Measurements from ENCODE around the gene OSTM1. TPM values are rescaled to one million over a fixed set of nuclear protein-coding genes. Genes with fewer than 3 reads are reported as not detected.

The OSTM1 gene
- total RNA-seq, 1 experiment from 2014 or later = 277 TPM

DNA sequence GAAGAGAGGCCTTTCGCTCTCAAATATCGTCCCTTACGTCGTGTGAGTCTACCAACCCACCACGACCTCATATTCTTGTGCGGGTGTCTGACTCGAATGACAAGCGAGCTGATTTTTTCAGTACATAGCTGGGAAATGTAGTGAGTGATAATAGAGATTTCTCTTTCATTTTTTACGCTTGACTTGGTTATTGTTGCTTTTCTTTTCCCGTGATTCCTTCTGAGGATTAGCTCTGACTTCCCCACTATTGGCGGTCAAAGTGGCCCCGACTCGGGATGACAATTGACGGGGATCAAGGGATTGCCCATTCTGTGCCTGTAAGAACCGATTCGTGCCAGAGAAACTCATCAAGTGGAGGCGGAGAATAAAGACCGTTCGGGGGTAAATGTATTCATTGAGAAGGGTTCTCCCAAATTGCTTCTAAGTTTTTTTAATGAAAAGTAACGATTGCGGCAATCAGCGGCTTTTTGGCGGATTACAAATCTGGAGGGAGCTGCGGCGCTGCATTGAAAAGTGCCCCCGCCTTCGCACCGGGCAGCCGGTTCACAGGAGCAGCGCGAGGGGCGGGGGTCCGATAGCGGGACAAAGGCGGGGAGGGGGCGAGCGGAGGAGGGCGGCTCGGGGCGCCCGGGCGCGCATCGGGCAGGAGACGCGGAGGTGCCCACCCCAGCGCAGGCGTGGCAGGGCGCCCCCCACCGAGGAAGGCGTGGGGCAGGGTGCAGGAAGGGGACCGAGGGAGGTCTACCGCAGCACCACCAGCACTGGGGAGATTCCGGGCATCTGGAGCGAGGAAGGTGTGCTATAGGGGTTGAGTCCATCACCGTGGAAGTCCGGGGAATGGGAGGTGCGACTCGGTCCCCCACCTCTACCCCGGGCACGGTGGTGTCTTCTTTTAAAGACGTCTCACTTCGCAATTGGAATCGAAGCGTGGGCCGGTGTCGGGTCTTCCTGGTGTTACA, 44.5 kb upstream of the OSTM1 start:
- DNase-seq (ENCODE audit: low read depth, low spot score) = no peak
- Histone ChIP-seq H3K9me3 (ENCODE audit: control insufficient read depth, insufficient read depth, low read depth, low read length) (no peaks in the 10 kb centered on the region), H3K4me3 (ENCODE audit: low read depth in 2 of 2, low read length in 2 of 2) (peak overlapping the region in 1 of 2 experiments; percentile 1; a peak in 2 of 4 replicates), H3K27ac (ENCODE audit: low read length) (no peak overlapping the region), H3K36me3 (ENCODE audit: control insufficient read depth, insufficient read depth, low read length) (no peaks in the 10 kb centered on the region), H3K4me1 (ENCODE audit: control insufficient read depth, insufficient read depth, low read length) (peaks cover 13% of the 10 kb centered on the region), H3K27me3 (ENCODE audit: control insufficient read depth, insufficient read depth, low read length) (peaks cover 16% of the 10 kb centered on the region)
- ChIA-PET POLR2A (no interaction called here), CTCF (no interaction called here)
- intact Hi-C loops (cut with micrococcal nuclease; ENCODE audit: unreplicated experiment) (loop anchor here (10.0 kb wide), 1 partner anchor 116 kb away; no protein-coding TSS in a partner anchor), in situ Hi-C loops (cut with HindIII; ENCODE audit: low pct_unique_long_range_greater_than_20kb, low sequenced_read_pairs) (no loop called here)
- no TSS peak for BruUV-seq (replicated peaks)
- TF ChIP-seq SIN3A (IDR thresholded peaks at IDR 0.05; ENCODE audit: borderline replicate concordance, insufficient read depth, low read depth, low read length) = no peak
- TF ChIP-seq TCF7L2 (IDR thresholded peaks at IDR 0.05; ENCODE audit: low read depth, low read length) = no peak
- TF ChIP-seq, protein P1, sequence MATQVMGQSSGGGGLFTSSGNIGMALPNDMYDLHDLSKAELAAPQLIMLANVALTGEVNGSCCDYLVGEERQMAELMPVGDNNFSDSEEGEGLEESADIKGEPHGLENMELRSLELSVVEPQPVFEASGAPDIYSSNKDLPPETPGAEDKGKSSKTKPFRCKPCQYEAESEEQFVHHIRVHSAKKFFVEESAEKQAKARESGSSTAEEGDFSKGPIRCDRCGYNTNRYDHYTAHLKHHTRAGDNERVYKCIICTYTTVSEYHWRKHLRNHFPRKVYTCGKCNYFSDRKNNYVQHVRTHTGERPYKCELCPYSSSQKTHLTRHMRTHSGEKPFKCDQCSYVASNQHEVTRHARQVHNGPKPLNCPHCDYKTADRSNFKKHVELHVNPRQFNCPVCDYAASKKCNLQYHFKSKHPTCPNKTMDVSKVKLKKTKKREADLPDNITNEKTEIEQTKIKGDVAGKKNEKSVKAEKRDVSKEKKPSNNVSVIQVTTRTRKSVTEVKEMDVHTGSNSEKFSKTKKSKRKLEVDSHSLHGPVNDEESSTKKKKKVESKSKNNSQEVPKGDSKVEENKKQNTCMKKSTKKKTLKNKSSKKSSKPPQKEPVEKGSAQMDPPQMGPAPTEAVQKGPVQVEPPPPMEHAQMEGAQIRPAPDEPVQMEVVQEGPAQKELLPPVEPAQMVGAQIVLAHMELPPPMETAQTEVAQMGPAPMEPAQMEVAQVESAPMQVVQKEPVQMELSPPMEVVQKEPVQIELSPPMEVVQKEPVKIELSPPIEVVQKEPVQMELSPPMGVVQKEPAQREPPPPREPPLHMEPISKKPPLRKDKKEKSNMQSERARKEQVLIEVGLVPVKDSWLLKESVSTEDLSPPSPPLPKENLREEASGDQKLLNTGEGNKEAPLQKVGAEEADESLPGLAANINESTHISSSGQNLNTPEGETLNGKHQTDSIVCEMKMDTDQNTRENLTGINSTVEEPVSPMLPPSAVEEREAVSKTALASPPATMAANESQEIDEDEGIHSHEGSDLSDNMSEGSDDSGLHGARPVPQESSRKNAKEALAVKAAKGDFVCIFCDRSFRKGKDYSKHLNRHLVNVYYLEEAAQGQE (IDR thresholded peaks at IDR 0.05; ENCODE audit: insufficient read depth in 1 of 2, low read depth in 2 of 2, low read length in 1 of 2) = no peak
- no peak for TF ChIP-seq POLR2AphosphoS5 (IDR thresholded peaks at IDR 0.05; ENCODE audit: low read depth, low read length)
- ATAC-seq = no peak

- H3K27me3 ChIP-seq (ENCODE audit: control insufficient read depth, insufficient read depth, low read length) = peaks cover 16% of the 10 kb centered on the region
- in situ Hi-C loops (cut with HindIII; ENCODE audit: low pct_unique_long_range_greater_than_20kb, low sequenced_read_pairs) = no loop called here
Measured at GRCh38 chr6:108118359-108118724, 43.8 kb upstream of the OSTM1 start.

More at GRCh38 chr6:108118359-108118724, 43.8 kb upstream of the OSTM1 start:
- Histone ChIP-seq H3K36me3 (ENCODE audit: control insufficient read depth, insufficient read depth, low read length) (no peaks in the 10 kb centered on the region), H3K27ac (ENCODE audit: low read length) (no peak overlapping the region), H3K4me3 (ENCODE audit: low read depth in 2 of 2, low read length in 2 of 2) (peak overlapping the region; percentile 57 to 75), H3K9me3 (ENCODE audit: control insufficient read depth, insufficient read depth, low read depth, low read length) (no peaks in the 10 kb centered on the region), H3K4me1 (ENCODE audit: control insufficient read depth, insufficient read depth, low read length) (peaks cover 17% of the 10 kb centered on the region)
- TF ChIP-seq, protein P1 (IDR thresholded peaks at IDR 0.05; ENCODE audit: insufficient read depth in 1 of 2, low read depth in 2 of 2, low read length in 1 of 2) = no peak
- TF ChIP-seq TCF7L2 (IDR thresholded peaks at IDR 0.05; ENCODE audit: low read depth, low read length) = no peak
- no peak for TF ChIP-seq SIN3A (IDR thresholded peaks at IDR 0.05; ENCODE audit: borderline replicate concordance, insufficient read depth, low read depth, low read length)
- no peak for TF ChIP-seq POLR2AphosphoS5 (IDR thresholded peaks at IDR 0.05; ENCODE audit: low read depth, low read length)
- TF ChIP-seq, protein P2, sequence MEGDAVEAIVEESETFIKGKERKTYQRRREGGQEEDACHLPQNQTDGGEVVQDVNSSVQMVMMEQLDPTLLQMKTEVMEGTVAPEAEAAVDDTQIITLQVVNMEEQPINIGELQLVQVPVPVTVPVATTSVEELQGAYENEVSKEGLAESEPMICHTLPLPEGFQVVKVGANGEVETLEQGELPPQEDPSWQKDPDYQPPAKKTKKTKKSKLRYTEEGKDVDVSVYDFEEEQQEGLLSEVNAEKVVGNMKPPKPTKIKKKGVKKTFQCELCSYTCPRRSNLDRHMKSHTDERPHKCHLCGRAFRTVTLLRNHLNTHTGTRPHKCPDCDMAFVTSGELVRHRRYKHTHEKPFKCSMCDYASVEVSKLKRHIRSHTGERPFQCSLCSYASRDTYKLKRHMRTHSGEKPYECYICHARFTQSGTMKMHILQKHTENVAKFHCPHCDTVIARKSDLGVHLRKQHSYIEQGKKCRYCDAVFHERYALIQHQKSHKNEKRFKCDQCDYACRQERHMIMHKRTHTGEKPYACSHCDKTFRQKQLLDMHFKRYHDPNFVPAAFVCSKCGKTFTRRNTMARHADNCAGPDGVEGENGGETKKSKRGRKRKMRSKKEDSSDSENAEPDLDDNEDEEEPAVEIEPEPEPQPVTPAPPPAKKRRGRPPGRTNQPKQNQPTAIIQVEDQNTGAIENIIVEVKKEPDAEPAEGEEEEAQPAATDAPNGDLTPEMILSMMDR (IDR thresholded peaks at IDR 0.05) = no peak
- ATAC-seq (no peak), DNase-seq (ENCODE audit: low read depth, low spot score) (no peak)
- intact Hi-C loops (cut with micrococcal nuclease; ENCODE audit: unreplicated experiment) = loop anchor here (10.0 kb wide), 1 partner anchor 116 kb away; no protein-coding TSS in a partner anchor
- ChIA-PET POLR2A (no interaction called here), CTCF (no interaction called here)
- BruUV-seq (replicated peaks) = no TSS peak
